HepG2 (cell line): ENCODE measurements around the gene OSBPL3. TPM values are rescaled to one million over a fixed set of nuclear protein-coding genes. Genes with fewer than 3 reads are reported as not detected.

Source experiments
- ATAC-seq: fragments of 200-7000 bp; cut with Tn5 transposase; 3 replicates; pipeline ENCODE4 v1.9.1; 2020; ENCODE audit warnings: mild to moderate bottlenecking, moderate library complexity
- BruUV-seq: library from RNA; stranded (reverse); fragments of 400-500 nt; replicated peaks from 2 replicates; lab custom pipeline; 2021; lab: Mats Ljungman, UMichigan
- CTCF ChIA-PET: fragments of 300-600 bp; formaldehyde crosslinking; extraction: SDS; loops from one replicate; lab custom pipeline; 2021; ENCODE audit warnings: low total read pairs, inconsistent platforms, low intra/inter-chr PET ratio; lab: Yijun Ruan, JAX
- POLR2A ChIA-PET: fragments of 350-600 bp; sonication (Branson Sonifier 250); formaldehyde crosslinking; loops from one replicate; lab custom pipeline; 2020; ENCODE audit warnings: antibody characterized with exemption, inconsistent platforms; lab: Yijun Ruan, JAX
- DNase-seq: peaks from one replicate; pipeline ENCODE4 v3.0.0-alpha.2; 2015; ENCODE audit warnings: low spot score
- FAIRE-seq: peaks from 3 replicates; lab custom pipeline; 2011; peaks lifted over from hg19 to GRCh38; lab: Jason Lieb, UNC
- H2AFZ ChIP-seq: one replicate; pipeline ENCODE4 v1.6.1; 2011; ENCODE audit warnings: low read length, inconsistent platforms
- H3K27ac ChIP-seq: fragments of 300-600 bp; 3 replicates; pipeline ENCODE4 v1.8.0; 2011; ENCODE audit warnings: mixed run types, mild to moderate bottlenecking, mixed read lengths, low read length, inconsistent platforms; ENCODE audit not compliant: insufficient read depth; ENCODE audit errors: extremely low read length
- H3K27me3 ChIP-seq, 2 experiments: fragments of 200-600 bp in 1 of 2; 2 replicates in 1 of 2; 3 replicates in 1 of 2; pipeline versions ENCODE4 v1.6.0 to v1.8.0; 2011; ENCODE audit warnings: low read length in 2 of 2, mild to moderate bottlenecking in 2 of 2, moderate library complexity in 2 of 2, inconsistent platforms in 1 of 2; ENCODE audit not compliant: insufficient read depth in 2 of 2, control insufficient read depth in 1 of 2
- H3K36me3 ChIP-seq, 2 experiments: fragments of 200-600 bp in 1 of 2; replicated peaks in 1 of 2; 2 replicates in 1 of 2; 3 replicates in 1 of 2; pipeline versions ENCODE4 v1.5.1 to v1.8.0; 2011; ENCODE audit warnings: low read length in 2 of 2, inconsistent platforms in 1 of 2; ENCODE audit not compliant: insufficient read depth in 2 of 2, control insufficient read depth in 1 of 2
- H3K4me1 ChIP-seq: 2 replicates; pipeline ENCODE4 v1.5.1; 2012; ENCODE audit warnings: low read length, inconsistent platforms; ENCODE audit not compliant: insufficient read depth
- H3K4me2 ChIP-seq: 2 replicates; pipeline ENCODE4 v1.6.0; 2011; ENCODE audit warnings: low read depth, low read length, inconsistent platforms
- H3K4me3 ChIP-seq, 3 experiments: fragments of 200-600 bp in 1 of 3; sonication (generic), shearing (Covaris generic) in 1 of 3; replicated peaks in 1 of 3; 2 replicates each; pipeline ENCODE4 v1.5.1; 2011 to 2016; ENCODE audit warnings: low read length in 3 of 3, inconsistent platforms in 2 of 3, low read depth in 2 of 3, mild to moderate bottlenecking in 2 of 3, control low read depth in 1 of 3, mixed read lengths in 1 of 3; ENCODE audit not compliant: insufficient read depth in 1 of 3
- H3K79me2 ChIP-seq: one replicate; pipeline ENCODE4 v1.6.1; 2011; ENCODE audit warnings: low read length, inconsistent platforms; ENCODE audit not compliant: insufficient read depth
- H3K9ac ChIP-seq: 2 replicates; pipeline ENCODE4 v1.6.0; 2011; ENCODE audit warnings: mild to moderate bottlenecking, low read depth, low read length, inconsistent platforms; ENCODE audit not compliant: insufficient read depth
- H3K9me3 ChIP-seq: 2 replicates; pipeline ENCODE4 v1.5.1; 2012; ENCODE audit warnings: mild to moderate bottlenecking, low read length
- H4K20me1 ChIP-seq: 2 replicates; pipeline ENCODE4 v1.6.0; 2011; ENCODE audit warnings: inconsistent platforms, mild to moderate bottlenecking, low read length, moderate library complexity; ENCODE audit not compliant: insufficient read depth
- BCL3 ChIP-seq: sonication (generic); formaldehyde crosslinking; IDR thresholded peaks from 2 replicates; pipeline ENCODE4 v1.5.1; 2020; ENCODE audit warnings: mild to moderate bottlenecking, missing genetic modification reagents, moderate library complexity
- GTF2F1 ChIP-seq: fragments of 150-350 bp; IDR thresholded peaks from 2 replicates; pipeline ENCODE4 v1.6.1; 2014; ENCODE audit warnings: low read length
- GZF1 ChIP-seq: sonication (generic); formaldehyde crosslinking; IDR thresholded peaks from 2 replicates; pipeline ENCODE4 v1.5.1; 2020; ENCODE audit warnings: mild to moderate bottlenecking, missing genetic modification reagents
- KLF15 ChIP-seq: sonication (generic); formaldehyde crosslinking; IDR thresholded peaks from 2 replicates; pipeline ENCODE4 v1.8.1; 2023; ENCODE audit warnings: borderline replicate concordance, mild to moderate bottlenecking, inconsistent platforms, missing genetic modification reagents, mixed read lengths
- NFE2 ChIP-seq: sonication (generic); formaldehyde crosslinking; IDR thresholded peaks from 2 replicates; pipeline ENCODE4 v1.4.0; 2020; ENCODE audit warnings: missing genetic modification reagents
- NKX3-1 ChIP-seq: sonication (generic); formaldehyde crosslinking; IDR thresholded peaks from 2 replicates; pipeline ENCODE4 v1.5.0; 2020; ENCODE audit warnings: missing genetic modification reagents
- TEF ChIP-seq: sonication (generic); formaldehyde crosslinking; IDR thresholded peaks from 2 replicates; pipeline ENCODE4 v1.5.0; 2020; ENCODE audit warnings: missing genetic modification reagents
- TGIF2 ChIP-seq: IDR thresholded peaks from 2 replicates; pipeline ENCODE4 v1.6.1; 2016; ENCODE audit warnings: control low read depth, missing compliant biosample characterization
- ZBTB33 ChIP-seq: sonication (generic); formaldehyde crosslinking; IDR thresholded peaks from 2 replicates; pipeline ENCODE4 v1.4.0; 2020; ENCODE audit warnings: missing genetic modification reagents
- ZBTB7B ChIP-seq: sonication (generic); formaldehyde crosslinking; IDR thresholded peaks from 2 replicates; pipeline ENCODE4 v1.4.0; 2020; ENCODE audit warnings: missing genetic modification reagents
- ZFAT ChIP-seq: sonication (generic); formaldehyde crosslinking; conservative IDR thresholded peaks from 2 replicates; pipeline ENCODE4 v1.8.1; 2023; ENCODE audit warnings: missing genetic modification reagents, inconsistent platforms
- ZFP90 ChIP-seq: sonication (generic); formaldehyde crosslinking; IDR thresholded peaks from 2 replicates; pipeline ENCODE4 v1.8.0; 2022; ENCODE audit warnings: missing genetic modification reagents, mild to moderate bottlenecking, inconsistent platforms, borderline replicate concordance
- ZNF382 ChIP-seq: sonication (generic); formaldehyde crosslinking; IDR thresholded peaks from 2 replicates; pipeline ENCODE4 v1.5.0; 2020; ENCODE audit warnings: missing genetic modification reagents, mild to moderate bottlenecking, borderline replicate concordance
- ZNF598 ChIP-seq: sonication (generic); formaldehyde crosslinking; IDR thresholded peaks from 2 replicates; pipeline ENCODE4 v1.5.1; 2020; ENCODE audit warnings: mild to moderate bottlenecking, missing genetic modification reagents, borderline replicate concordance
- ZSCAN22 ChIP-seq: sonication (generic); formaldehyde crosslinking; IDR thresholded peaks from 2 replicates; pipeline ENCODE4 v1.4.0; 2020; ENCODE audit warnings: mild to moderate bottlenecking, missing genetic modification reagents
- WGBS: methylation state at CpG from one replicate; pipeline ENCODE4 v1.1.6; 2017; ENCODE audit warnings: low lambda C conversion rate; 5-methylcytosine and 5-hydroxymethylcytosine counted together
- in situ Hi-C: cut with HindIII; loops from 2 replicates; pipeline ENCODE4 v1.10.0; 2017; ENCODE audit warnings: low pct_unique_long_range_greater_than_20kb; ENCODE audit not compliant: extremely low pct_ligation_motif_present
- intact Hi-C: fragments of 100-400 bp; cut with micrococcal nuclease; formaldehyde crosslinking; loops from one replicate; pipeline ENCODE4 v1.10.0; 2022; ENCODE audit not compliant: unreplicated experiment
- polyA plus RNA-seq, 8 experiments: library from polyadenylated mRNA; depleted of rRNA in 3 of 8; stranded (reverse) in 7 of 8; unstranded in 1 of 8; fragments of >200 nt; fragmentation: Illumina TruSeq in 4 of 8; extraction: Trizol in 4 of 8; gene quantifications; 2 replicates each; pipeline versions ENCODE4 v1.2.1 to v1.2.3, GENCODE V29; 2011 to 2016; ENCODE audit warnings: low read depth in 4 of 8, missing spikeins in 1 of 8, mixed read lengths in 1 of 8; ENCODE audit not compliant: insufficient read depth in 1 of 8
- total RNA-seq, 5 experiments: library from RNA; depleted of rRNA; stranded (reverse); fragments of >200 nt; fragmentation: Illumina TruSeq; extraction: Trizol; gene quantifications; 2 replicates each; pipeline ENCODE4 v1.2.3, GENCODE V29; 2016; ENCODE audit warnings: low read depth in 1 of 5

OSBPL3 gene
- total and polyA plus RNA-seq, 2 of the 13 experiments (the other 11 are each of a cell fraction or from before 2014, with no cell fraction given), result 8.8 to 28.9 TPM

- ChIA-PET CTCF (interaction anchor here (1.8 kb wide), 1 partner anchor 37 kb away, joined by 7 read pairs; no protein-coding TSS in a partner anchor), POLR2A (no interaction called here)
- Histone ChIP-seq H3K27me3 (no peaks in the 10 kb centered on the region), H3K36me3 (peaks cover 1 to 21% of the 10 kb centered on the region in 2 experiments; a peak in 4 of 5 replicates), H3K4me2 (no peak overlapping the region), H3K4me3 (no peak overlapping the region), H3K9me3 (no peaks in the 10 kb centered on the region), H3K9ac (no peak overlapping the region), H4K20me1 (no peaks in the 10 kb centered on the region), H3K27ac (no peak overlapping the region), H3K4me1 (peaks cover 17% of the 10 kb centered on the region), H2AFZ (no peak overlapping the region), H3K79me2 (no peaks in the 10 kb centered on the region)
- no peak for FAIRE-seq
- ATAC-seq, result no peak
- intact Hi-C loops (loop anchor here (1.0 kb wide), 1 partner anchor 37 kb away; no protein-coding TSS in a partner anchor), in situ Hi-C loops (no loop called here)
- TF ChIP-seq KLF15 (CRISPR knock-in tag), result no peak
- no peak for TF ChIP-seq NFE2 (CRISPR knock-in tag)
- no peak for TF ChIP-seq ZFP90 (CRISPR knock-in tag)
- no peak for TF ChIP-seq ZFAT (CRISPR knock-in tag)
- DNase-seq, result no peak
- no TSS peak for BruUV-seq
Measured at GRCh38 chr7:24857623-24858022, 122.4 kb downstream of the OSBPL3 start.

GRCh38 chr7:24854866-24855265 lies 125.1 kb downstream of the OSBPL3 start:
- Histone ChIP-seq H3K4me2 (no peak overlapping the region), H3K36me3 (peaks cover 8 to 44% of the 10 kb centered on the region in 2 experiments), H3K9me3 (no peaks in the 10 kb centered on the region), H2AFZ (no peak overlapping the region), H3K9ac (no peak overlapping the region), H3K27me3 (no peaks in the 10 kb centered on the region), H4K20me1 (no peaks in the 10 kb centered on the region), H3K4me1 (peaks cover 17% of the 10 kb centered on the region), H3K4me3 (no peak overlapping the region), H3K27ac (no peak overlapping the region), H3K79me2 (no peaks in the 10 kb centered on the region)
- POLR2A ChIA-PET, result no interaction called here
- in situ Hi-C loops (no loop called here), intact Hi-C loops (no loop called here)
- CTCF ChIA-PET, result no interaction called here
- no peak for DNase-seq
- no peak for ATAC-seq
- no TSS peak for BruUV-seq
- WGBS, result 99% methylated on average over 3 of the region's 3 CpGs
- no peak for FAIRE-seq
- TF ChIP-seq ZNF598 (CRISPR knock-in tag) (no peak), ZSCAN22 (no peak), TGIF2 (CRISPR knock-in tag) (no peak), GTF2F1 (no peak), ZNF382 (CRISPR knock-in tag) (no peak), NKX3-1 (no peak), ZBTB7B (CRISPR knock-in tag) (no peak), TEF (CRISPR knock-in tag) (no peak), GZF1 (no peak), BCL3 (CRISPR knock-in tag) (no peak), ZBTB33 (CRISPR knock-in tag) (no peak)
